Parathyroid adenoma (tissue), 2 donors: ENCODE measurements around the gene SLC38A4.

Experiments used
- H2AFZ ChIP-seq: fragments of 300-600 bp; sonication (generic); one replicate; pipeline ENCODE4 v1.7.0; 2017; ENCODE audit warnings: antibody characterized with exemption, mild to moderate bottlenecking
- H3K27ac ChIP-seq: fragments of 300-600 bp; sonication (generic); one replicate; pipeline ENCODE4 v1.7.0; 2017
- H3K27me3 ChIP-seq: fragments of 300-600 bp; sonication (generic); one replicate; pipeline ENCODE4 v1.7.0; 2017; ENCODE audit warnings: low read length; ENCODE audit not compliant: control insufficient read depth, insufficient read depth
- H3K36me3 ChIP-seq: fragments of 300-600 bp; sonication (generic); one replicate; pipeline ENCODE4 v1.7.0; 2017; ENCODE audit warnings: low read length; ENCODE audit not compliant: control insufficient read depth, insufficient read depth
- H3K4me1 ChIP-seq: fragments of 300-600 bp; sonication (generic); one replicate; pipeline ENCODE4 v1.7.0; 2017; ENCODE audit warnings: control low read depth
- H3K4me2 ChIP-seq: fragments of 300-600 bp; sonication (generic); one replicate; pipeline ENCODE4 v1.7.0; 2017; ENCODE audit warnings: low read length
- H3K4me3 ChIP-seq: fragments of 300-600 bp; sonication (generic); one replicate; pipeline ENCODE4 v1.7.0; 2017; ENCODE audit warnings: low read depth, low read length
- H3K79me2 ChIP-seq: fragments of 300-600 bp; sonication (generic); one replicate; pipeline ENCODE4 v1.7.0; 2017; ENCODE audit warnings: control low read depth
- H3K9ac ChIP-seq: fragments of 300-600 bp; sonication (generic); one replicate; pipeline ENCODE4 v1.7.0; 2017; ENCODE audit warnings: mild to moderate bottlenecking
- H3K9me3 ChIP-seq: fragments of 300-600 bp; sonication (generic); one replicate; pipeline ENCODE4 v1.7.0; 2017; ENCODE audit warnings: low read length; ENCODE audit not compliant: control insufficient read depth
- CTCF ChIP-seq: fragments of 300-600 bp; sonication (generic); IDR thresholded peaks from one replicate; pipeline ENCODE4 v1.7.0; 2017; ENCODE audit warnings: antibody characterized with exemption, mild to moderate bottlenecking
- donor health status: primary hyperparathyroidism.

Gene SLC38A4

GRCh38 chr12:46800160-46800559, 25.6 kb downstream of the SLC38A4 start:
- Histone ChIP-seq H3K36me3 (no peaks in the 10 kb centered on the region), H3K27ac (no peak overlapping the region), H3K9me3 (no peaks in the 10 kb centered on the region), H3K4me1 (no peaks in the 10 kb centered on the region), H3K9ac (no peak overlapping the region), H3K4me2 (no peak overlapping the region), H3K27me3 (no peaks in the 10 kb centered on the region), H3K4me3 (no peak overlapping the region), H3K79me2 (no peaks in the 10 kb centered on the region), H2AFZ (no peak overlapping the region)
- TF ChIP-seq CTCF = no peak

DNA sequence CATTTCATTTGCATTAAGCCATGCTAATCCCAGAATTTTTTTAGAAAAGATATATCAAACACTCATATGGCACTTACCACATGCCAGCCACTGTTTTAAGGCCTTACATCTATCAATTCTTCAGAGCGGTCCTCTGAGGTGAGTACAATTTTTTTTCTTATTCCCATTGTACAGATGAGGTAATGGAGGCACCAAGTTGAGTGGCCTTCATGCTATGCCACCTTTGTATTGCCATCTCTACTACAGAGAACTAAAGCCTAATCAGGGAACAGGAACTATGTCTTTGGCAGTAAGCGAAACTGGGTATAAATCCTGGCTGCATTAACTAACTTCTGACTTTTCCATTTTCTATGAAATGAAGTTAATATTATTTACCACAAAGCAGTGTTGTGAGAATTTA, 27.1 kb downstream of the SLC38A4 start:
- Histone ChIP-seq H3K27ac (no peak overlapping the region), H3K4me1 (no peaks in the 10 kb centered on the region), H3K79me2 (no peaks in the 10 kb centered on the region), H3K27me3 (no peaks in the 10 kb centered on the region), H3K4me3 (no peak overlapping the region), H3K36me3 (no peaks in the 10 kb centered on the region), H3K9ac (no peak overlapping the region), H2AFZ (no peak overlapping the region), H3K9me3 (no peaks in the 10 kb centered on the region), H3K4me2 (no peak overlapping the region)
- TF ChIP-seq CTCF = no peak

- Histone ChIP-seq H3K4me1 (no peaks in the 10 kb centered on the region), H3K9me3 (no peaks in the 10 kb centered on the region), H3K27ac (no peak overlapping the region), H2AFZ (no peak overlapping the region), H3K9ac (no peak overlapping the region), H3K4me2 (no peak overlapping the region), H3K27me3 (no peaks in the 10 kb centered on the region), H3K36me3 (no peaks in the 10 kb centered on the region), H3K79me2 (no peaks in the 10 kb centered on the region), H3K4me3 (no peak overlapping the region)
- no peak for TF ChIP-seq CTCF
Observed at GRCh38 chr12:46798056-46798455, 27.7 kb downstream of the SLC38A4 start.

DNA sequence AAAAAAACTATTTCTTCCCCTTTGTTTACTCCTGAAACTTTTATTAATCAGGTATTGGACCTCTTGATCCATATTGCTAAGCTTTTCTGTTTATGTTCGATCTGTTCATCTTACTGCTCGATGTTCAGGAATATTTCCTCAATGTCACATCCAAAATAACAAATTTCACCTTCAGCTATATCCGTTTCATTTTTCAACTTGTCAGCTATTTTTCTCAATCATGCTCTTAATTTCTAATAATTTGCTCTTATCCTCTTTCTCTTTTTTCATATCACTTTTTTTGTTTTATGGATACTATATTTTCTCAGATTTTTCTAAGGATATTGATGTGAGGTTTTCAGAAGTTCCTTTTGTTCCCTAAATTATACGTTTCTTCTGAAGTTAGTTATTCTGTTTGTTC, 29.8 kb downstream of the SLC38A4 start:
- H3K9ac ChIP-seq = no peak overlapping the region
- H3K4me2 ChIP-seq = no peak overlapping the region
- no peaks in the 10 kb centered on the region for H3K79me2 ChIP-seq
- no peaks in the 10 kb centered on the region for H3K9me3 ChIP-seq
- TF ChIP-seq CTCF = no peak
- no peaks in the 10 kb centered on the region for H3K27me3 ChIP-seq
- H3K27ac ChIP-seq = no peak overlapping the region
- no peak overlapping the region for H3K4me3 ChIP-seq
- no peaks in the 10 kb centered on the region for H3K36me3 ChIP-seq
- H3K4me1 ChIP-seq = no peaks in the 10 kb centered on the region
- H2AFZ ChIP-seq = no peak overlapping the region

GRCh38 chr12:46794593-46795190, 31.1 kb downstream of the SLC38A4 start:
- H3K36me3 ChIP-seq = no peaks in the 10 kb centered on the region

More at GRCh38 chr12:46794593-46795190, 31.1 kb downstream of the SLC38A4 start:
- TF ChIP-seq CTCF = no peak
- Histone ChIP-seq H3K79me2 (no peaks in the 10 kb centered on the region), H3K9me3 (no peaks in the 10 kb centered on the region), H3K27me3 (no peaks in the 10 kb centered on the region), H3K4me2 (no peak overlapping the region), H3K9ac (no peak overlapping the region), H3K4me3 (no peak overlapping the region), H3K27ac (no peak overlapping the region), H3K4me1 (no peaks in the 10 kb centered on the region), H2AFZ (no peak overlapping the region)
